Measurements from ENCODE around the gene MYOF. TPM values are rescaled to one million over a fixed set of nuclear protein-coding genes. Genes with fewer than 3 reads are reported as not detected.

MYOF gene
- total RNA-seq, 1 donor from 2014 or later = 90.4 TPM

Small RNA genes within 50 kb of the gene (small RNA-seq; reads per million reads assigned to genes)
- not detected for gene RNA5SP323 (ENCODE audit: low replicate concordance)

Other genes with a start within 250 kb of the MYOF start
- 7.8 TPM for gene CEP55, start 14.3 kb upstream of the MYOF start, total RNA-seq
- gene FFAR4, start 84.3 kb upstream of the MYOF start, total RNA-seq = 1.6 TPM
- gene RBP4, start 118.9 kb upstream of the MYOF start, total RNA-seq = 55.5 TPM
- not detected for gene PDE6C, start 130.2 kb upstream of the MYOF start, total RNA-seq
- gene FRA10AC1, start 220.3 kb upstream of the MYOF start, total RNA-seq = 30.9 TPM

All from skin of body (tissue), 2 donors.